Astrocyte of the spinal cord (primary cell): Measurements from ENCODE around the gene TBC1D22A.

Experiments used
- DNase-seq: peaks from one replicate; pipeline ENCODE4 v3.0.0; 2011; ENCODE audit warnings: low read depth, low spot score
- H3K4me3 ChIP-seq: 2 replicates; pipeline ENCODE4 v1.5.1; 2011; ENCODE audit warnings: low read depth, mild to moderate bottlenecking, low read length, moderate library complexity
- in situ Hi-C: cut with HindIII; loops from 2 replicates; pipeline ENCODE4 v1.10.0; 2017; ENCODE audit warnings: low sequenced_read_pairs
- TF ChIP-seq, protein P1 (sequence below): IDR thresholded peaks from 2 replicates; pipeline ENCODE4 v1.5.1; 2012; ENCODE audit warnings: low read depth, mild to moderate bottlenecking, low read length, inconsistent platforms

TBC1D22A gene

DNA sequence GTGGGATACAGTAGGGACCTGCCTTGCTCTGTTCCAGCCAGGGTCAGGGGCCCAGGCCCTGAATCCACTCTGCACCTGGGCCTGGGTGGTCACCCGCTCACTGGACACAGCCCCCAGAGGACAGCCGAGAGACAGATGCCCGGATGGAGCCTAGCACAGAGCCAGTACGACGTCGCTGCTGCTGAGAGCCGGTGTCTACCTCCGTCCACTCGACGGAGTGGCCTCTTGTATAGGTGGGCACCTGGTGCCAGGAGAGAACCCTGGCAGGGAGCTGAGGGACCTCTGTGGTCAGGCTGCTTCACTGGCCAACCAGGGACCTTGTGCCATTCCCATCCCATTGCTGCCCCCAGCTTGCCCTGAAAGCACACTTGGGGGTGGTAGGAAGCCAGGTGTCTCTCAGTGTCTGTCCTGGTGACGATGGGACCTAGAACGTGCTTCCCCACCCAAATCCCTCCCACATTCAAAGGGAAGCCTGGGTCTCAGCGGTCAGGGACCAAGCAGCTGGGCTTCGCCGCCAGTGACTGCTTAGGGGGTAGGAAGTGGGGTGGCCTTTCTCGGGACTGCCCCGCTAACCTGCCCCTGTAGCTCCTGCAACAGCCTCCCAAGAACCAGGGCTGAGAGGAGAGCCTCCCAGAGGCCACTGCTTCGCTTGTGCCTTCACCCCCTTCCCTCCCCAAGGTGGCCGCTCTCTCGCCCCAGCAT, 14.1 kb upstream of the TBC1D22A start:
- TF ChIP-seq, protein P1, sequence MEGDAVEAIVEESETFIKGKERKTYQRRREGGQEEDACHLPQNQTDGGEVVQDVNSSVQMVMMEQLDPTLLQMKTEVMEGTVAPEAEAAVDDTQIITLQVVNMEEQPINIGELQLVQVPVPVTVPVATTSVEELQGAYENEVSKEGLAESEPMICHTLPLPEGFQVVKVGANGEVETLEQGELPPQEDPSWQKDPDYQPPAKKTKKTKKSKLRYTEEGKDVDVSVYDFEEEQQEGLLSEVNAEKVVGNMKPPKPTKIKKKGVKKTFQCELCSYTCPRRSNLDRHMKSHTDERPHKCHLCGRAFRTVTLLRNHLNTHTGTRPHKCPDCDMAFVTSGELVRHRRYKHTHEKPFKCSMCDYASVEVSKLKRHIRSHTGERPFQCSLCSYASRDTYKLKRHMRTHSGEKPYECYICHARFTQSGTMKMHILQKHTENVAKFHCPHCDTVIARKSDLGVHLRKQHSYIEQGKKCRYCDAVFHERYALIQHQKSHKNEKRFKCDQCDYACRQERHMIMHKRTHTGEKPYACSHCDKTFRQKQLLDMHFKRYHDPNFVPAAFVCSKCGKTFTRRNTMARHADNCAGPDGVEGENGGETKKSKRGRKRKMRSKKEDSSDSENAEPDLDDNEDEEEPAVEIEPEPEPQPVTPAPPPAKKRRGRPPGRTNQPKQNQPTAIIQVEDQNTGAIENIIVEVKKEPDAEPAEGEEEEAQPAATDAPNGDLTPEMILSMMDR, result no peak
- no peak for DNase-seq
- in situ Hi-C loops, result no loop called here
- no peak overlapping the region for H3K4me3 ChIP-seq

DNA sequence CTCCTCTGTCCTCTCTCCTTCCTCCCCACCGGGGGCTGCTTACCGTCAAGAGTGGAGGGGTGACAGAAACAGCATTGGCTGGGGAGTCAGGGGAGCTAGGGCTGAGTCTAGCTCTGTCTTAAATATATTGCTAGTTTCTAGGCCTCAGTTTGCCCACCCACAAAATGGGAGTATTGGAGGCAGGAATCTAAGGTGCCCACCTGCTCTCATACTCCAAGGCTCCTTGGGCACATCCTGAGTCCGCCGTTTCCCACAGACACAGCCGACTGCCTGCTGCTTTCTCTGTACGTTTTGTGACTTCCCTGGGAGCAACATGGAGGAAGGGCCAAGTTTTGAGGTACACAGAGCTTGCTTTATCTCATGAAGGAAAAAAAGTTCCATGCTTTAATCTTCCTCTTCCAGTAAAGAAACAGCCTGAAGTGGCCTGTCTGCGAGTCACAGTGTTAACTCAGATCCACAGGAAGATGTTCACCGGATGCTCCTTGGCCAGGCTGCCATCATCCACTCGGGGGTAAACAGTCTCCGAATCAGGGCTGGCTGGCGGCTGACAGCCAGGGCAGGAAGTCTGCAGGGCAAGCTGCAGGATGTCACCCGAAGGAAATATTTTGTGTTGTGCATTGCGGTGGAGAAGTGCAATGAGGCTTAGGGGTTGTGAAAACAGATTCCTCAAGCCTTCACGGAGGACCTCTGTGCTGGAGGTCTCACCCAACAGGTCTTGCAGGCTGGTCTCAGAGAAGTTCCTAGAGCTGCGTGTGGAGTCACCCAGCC, 13.4 kb upstream of the TBC1D22A start:
- in situ Hi-C loops, result no loop called here
- TF ChIP-seq, protein P1, result no peak
- no peak for DNase-seq
- no peak overlapping the region for H3K4me3 ChIP-seq

DNA sequence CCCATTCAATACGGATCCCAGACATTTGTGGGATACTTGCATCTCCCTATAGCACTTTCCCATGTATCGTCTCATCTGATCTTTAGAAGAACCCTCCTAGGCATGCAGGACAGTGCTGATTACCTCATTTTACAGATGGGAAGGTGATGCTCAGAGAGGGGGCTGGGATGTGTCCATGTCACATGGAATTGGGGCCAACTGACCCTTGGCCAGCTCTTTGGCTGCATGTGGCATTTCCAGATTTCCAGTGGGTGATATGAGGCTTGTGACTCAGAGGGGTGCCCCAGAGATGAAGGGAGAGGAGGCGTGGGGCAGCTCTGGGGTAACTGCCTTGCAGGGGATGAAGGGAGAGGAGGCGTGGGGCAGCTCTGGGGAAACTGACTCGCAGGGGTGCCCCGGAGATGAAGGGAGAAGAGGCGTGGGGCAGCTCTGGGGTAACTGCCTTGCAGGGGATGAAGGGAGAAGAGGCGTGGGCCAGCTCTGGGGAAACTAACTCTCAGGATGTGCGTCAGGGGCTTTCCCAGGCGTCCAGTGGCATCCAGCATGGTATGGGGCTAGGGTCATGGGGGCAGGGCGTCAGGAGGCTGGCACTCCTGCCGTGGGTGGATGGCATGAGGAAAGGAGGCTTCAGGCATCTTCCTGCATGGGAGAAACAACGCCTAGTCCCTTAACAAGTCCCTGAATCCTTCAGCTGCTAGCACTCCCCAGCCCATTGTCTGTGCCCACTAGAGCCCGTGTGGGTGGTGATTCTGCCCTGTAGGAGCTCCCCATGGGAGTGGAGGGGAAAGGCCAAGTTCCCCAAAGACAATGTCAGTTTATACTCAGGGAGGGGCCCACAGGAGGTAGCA, 12.5 kb upstream of the TBC1D22A start:
- in situ Hi-C loops, result no loop called here
- H3K4me3 ChIP-seq, result no peak overlapping the region
- no peak for DNase-seq
- TF ChIP-seq, protein P1, result no peak

DNA sequence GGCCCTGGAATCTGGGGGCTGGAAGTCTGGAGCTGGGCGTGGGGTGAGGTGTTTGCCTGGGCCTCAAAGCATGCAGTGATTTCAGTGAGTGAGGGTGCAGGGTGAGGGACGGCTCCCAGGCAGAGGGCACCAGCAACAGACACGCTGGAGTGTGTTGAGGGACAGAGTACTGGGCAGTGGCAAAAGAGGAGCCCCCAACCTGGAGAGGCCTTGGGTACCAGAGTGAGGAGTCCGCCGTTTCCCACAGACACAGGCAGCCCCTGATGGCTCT, 12.0 kb upstream of the TBC1D22A start:
- H3K4me3 ChIP-seq, result no peak overlapping the region
- in situ Hi-C loops, result no loop called here
- TF ChIP-seq, protein P1, result no peak
- no peak for DNase-seq

DNA sequence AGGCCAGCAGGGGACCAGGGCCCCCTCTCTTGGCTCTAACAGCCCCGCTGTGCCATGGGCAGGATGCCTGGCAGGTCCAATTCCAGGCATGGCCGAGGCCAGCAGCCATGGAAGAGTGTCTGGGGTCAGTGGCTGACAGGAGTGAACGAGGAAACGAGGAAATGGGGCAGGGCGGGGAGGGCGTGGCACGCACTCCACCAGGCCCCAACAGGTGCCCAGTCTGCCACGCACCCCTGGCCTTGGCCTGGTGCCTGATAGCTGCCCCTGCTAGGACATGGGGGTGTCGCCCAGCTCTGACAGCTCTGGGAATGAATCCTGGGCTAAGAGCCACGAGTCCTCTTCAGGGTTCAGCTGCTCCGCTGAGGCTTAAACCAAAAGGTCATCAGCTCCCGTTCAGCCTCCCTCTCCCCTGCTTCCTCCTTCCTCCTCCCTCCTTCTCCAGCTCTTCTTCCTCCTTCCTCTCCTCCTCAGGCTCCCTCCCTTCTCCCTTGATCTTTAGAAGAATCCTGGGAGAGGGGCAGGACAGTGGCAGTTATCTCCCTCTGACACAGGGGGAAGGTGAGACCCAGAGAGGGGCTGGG, 11.5 kb upstream of the TBC1D22A start:
- in situ Hi-C loops, result no loop called here
- TF ChIP-seq, protein P1, result no peak
- no peak for DNase-seq
- H3K4me3 ChIP-seq, result no peak overlapping the region

DNA sequence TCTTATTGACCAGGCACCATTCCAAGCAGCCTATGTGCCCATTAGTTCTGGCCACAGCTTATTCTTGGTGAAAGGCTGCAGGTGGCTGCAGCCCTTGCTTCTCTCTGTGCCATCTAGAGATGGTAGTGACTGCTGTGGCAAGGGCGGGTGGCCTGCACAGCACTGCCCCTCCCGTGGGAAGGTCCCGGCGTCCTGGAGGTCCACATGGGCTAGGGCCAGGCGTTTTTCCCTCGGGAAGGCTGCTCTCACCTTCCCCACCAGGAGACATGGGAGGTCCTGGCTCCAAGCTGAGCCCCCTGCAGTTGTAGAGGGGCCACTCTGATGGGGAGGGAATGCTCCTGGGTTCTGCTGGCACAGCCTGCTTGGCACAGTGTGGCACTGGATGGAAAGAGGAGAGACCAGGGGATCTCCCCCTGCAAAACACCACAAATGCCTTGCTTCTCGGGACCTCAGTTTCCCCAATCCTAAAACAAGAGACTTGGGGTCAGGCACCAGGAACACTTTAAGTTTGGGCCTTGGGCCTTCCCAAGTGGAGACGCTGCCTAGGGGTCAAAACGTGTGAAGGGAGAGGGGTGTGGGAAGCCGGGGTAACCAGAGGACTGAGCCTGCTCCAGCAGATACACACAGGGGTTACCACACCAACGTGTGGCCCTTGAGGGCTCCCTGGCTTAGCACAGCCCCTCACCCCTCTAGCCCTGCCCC, 10.0 kb upstream of the TBC1D22A start:
- DNase-seq, result no peak
- TF ChIP-seq, protein P1, result no peak
- H3K4me3 ChIP-seq, result no peak overlapping the region
- in situ Hi-C loops, result no loop called here
